AG04449 (cell line): Measurements from ENCODE around the gene USH1C.
A peak's percentile ranks its signal among the peaks of the same experiment; 100 is the strongest.

Source experiments
- CTCF ChIA-PET: fragments of 350-600 bp; formaldehyde crosslinking; extraction: SDS; loops from one replicate; lab custom pipeline; 2021; ENCODE audit warnings: antibody characterized with exemption; lab: Yijun Ruan, JAX
- POLR2A ChIA-PET: fragments of 400-600, 350-600 bp; formaldehyde crosslinking; extraction: SDS; loops from one replicate; lab custom pipeline; 2020; ENCODE audit warnings: antibody characterized with exemption, inconsistent platforms; lab: Yijun Ruan, JAX
- DNase-seq: peaks from one replicate; pipeline ENCODE4 v3.0.0-alpha.2; 2010; ENCODE audit warnings: low read depth, low spot score
- H3K4me3 ChIP-seq: 2 replicates; pipeline ENCODE4 v1.5.1; 2011; ENCODE audit warnings: low read depth, mild to moderate bottlenecking, control low read depth, low read length
- TF ChIP-seq, protein P1 (sequence below): IDR thresholded peaks from one replicate; pipeline ENCODE4 v1.5.1; 2011; ENCODE audit warnings: mild to moderate bottlenecking, moderate library complexity, low read length, control low read depth, inconsistent platforms; ENCODE audit not compliant: insufficient read depth; ENCODE audit errors: missing control alignments

Gene USH1C

GRCh38 chr11:17504330-17505107, 39.7 kb downstream of the USH1C start:
- POLR2A ChIA-PET = no interaction called here
- CTCF ChIA-PET = interaction anchor here (0.7 to 9.4 kb wide), 19 partner anchors 9 to 685 kb away, joined by 3 to 116 read pairs (median 5); partner anchors contain the start of gene KCNJ11
- TF ChIP-seq, protein P1, sequence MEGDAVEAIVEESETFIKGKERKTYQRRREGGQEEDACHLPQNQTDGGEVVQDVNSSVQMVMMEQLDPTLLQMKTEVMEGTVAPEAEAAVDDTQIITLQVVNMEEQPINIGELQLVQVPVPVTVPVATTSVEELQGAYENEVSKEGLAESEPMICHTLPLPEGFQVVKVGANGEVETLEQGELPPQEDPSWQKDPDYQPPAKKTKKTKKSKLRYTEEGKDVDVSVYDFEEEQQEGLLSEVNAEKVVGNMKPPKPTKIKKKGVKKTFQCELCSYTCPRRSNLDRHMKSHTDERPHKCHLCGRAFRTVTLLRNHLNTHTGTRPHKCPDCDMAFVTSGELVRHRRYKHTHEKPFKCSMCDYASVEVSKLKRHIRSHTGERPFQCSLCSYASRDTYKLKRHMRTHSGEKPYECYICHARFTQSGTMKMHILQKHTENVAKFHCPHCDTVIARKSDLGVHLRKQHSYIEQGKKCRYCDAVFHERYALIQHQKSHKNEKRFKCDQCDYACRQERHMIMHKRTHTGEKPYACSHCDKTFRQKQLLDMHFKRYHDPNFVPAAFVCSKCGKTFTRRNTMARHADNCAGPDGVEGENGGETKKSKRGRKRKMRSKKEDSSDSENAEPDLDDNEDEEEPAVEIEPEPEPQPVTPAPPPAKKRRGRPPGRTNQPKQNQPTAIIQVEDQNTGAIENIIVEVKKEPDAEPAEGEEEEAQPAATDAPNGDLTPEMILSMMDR = peak; percentile 87
- no peak overlapping the region for H3K4me3 ChIP-seq
- DNase-seq = no peak

DNA sequence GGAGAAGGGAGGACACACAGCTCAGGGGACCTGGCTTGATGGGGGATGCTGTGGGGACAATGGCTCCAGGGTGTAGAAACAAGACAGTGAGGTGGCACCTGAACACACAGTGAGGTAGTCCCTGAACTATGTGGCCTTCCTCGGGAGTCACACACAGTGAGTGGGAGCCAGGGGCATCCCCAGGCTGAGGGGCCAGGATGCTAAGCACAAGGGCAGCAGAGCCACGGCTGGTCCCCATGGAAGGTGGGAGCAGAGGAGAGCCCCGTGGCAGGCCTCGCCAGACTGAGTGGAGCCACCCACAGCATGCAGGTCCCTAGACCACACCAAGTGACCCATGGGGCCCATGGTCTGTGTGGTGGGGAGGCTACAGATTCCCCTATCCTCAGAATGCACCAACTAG, 41.6 kb downstream of the USH1C start:
- TF ChIP-seq, protein P1 = no peak
- ChIA-PET CTCF (interaction anchor here (1.5 to 9.4 kb wide), 5 partner anchors 8 to 273 kb away, joined by 3 to 116 read pairs (median 8); no protein-coding TSS in a partner anchor), POLR2A (no interaction called here)
- H3K4me3 ChIP-seq = no peak overlapping the region
- no peak for DNase-seq

GRCh38 chr11:17500673-17501072, 43.5 kb downstream of the USH1C start:
- CTCF ChIA-PET = interaction anchor here (1.1 to 9.4 kb wide), 4 partner anchors 9 to 118 kb away, joined by 3 to 116 read pairs (median 8); no protein-coding TSS in a partner anchor
- TF ChIP-seq, protein P1 = no peak
- POLR2A ChIA-PET = no interaction called here

GRCh38 chr11:17498475-17498874, 45.7 kb downstream of the USH1C start:
- TF ChIP-seq, protein P1 = peak; percentile 25
- no peak overlapping the region for H3K4me3 ChIP-seq
- DNase-seq = no peak
- ChIA-PET POLR2A (no interaction called here), CTCF (interaction anchor here (0.9 to 2.7 kb wide), 6 partner anchors 9 to 115 kb away, joined by 3 to 12 read pairs (median 4); no protein-coding TSS in a partner anchor)

More at GRCh38 chr11:17500673-17501072, 43.5 kb downstream of the USH1C start:
- H3K4me3 ChIP-seq = no peak overlapping the region
- DNase-seq = no peak

DNA sequence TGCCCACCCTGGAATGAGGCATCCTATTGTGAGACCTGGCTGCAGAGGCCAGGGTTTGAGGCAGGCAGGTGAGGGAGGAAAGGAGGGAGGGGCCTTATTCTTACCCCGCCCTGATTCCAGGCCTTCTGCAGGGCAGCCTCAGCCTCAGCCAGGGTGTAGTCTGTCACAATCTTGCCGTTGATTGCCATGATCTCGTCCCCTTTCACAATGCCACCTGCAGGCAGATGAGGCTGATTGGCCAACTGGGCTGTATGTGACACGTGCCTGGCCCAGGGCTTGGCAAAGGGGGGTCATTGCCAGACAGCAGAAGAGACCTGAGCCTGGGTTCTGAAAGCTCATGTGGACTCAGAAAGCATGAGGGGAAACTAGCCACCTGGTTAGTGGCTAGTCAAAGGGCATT, 46.2 kb downstream of the USH1C start:
- CTCF ChIA-PET = interaction anchor here (1.0 to 2.7 kb wide), 3 partner anchors 9 to 114 kb away, joined by 3 to 12 read pairs (median 4); no protein-coding TSS in a partner anchor
- TF ChIP-seq, protein P1 = no peak
- POLR2A ChIA-PET = no interaction called here
- H3K4me3 ChIP-seq = no peak overlapping the region
- no peak for DNase-seq

GRCh38 chr11:17496406-17496805, 47.8 kb downstream of the USH1C start:
- CTCF ChIA-PET = interaction anchor here (1.6 kb wide), 1 partner anchor 266 kb away, joined by 7 read pairs; no protein-coding TSS in a partner anchor
- H3K4me3 ChIP-seq = no peak overlapping the region
- no peak for DNase-seq
- POLR2A ChIA-PET = no interaction called here
- TF ChIP-seq, protein P1 = no peak
